GM12865 (cell line): ENCODE results near the gene NDUFA1.
"Not testable (repeated sequence)": the region's sequence is repeated elsewhere in the genome, so short reads cannot be mapped to it uniquely, and the experiment has no call there.

ENCODE experiments used
- DNase-seq: peaks from one replicate; pipeline ENCODE4 v3.0.0; 2010; ENCODE audit warnings: low read depth
- H3K4me3 ChIP-seq: 2 replicates; pipeline ENCODE4 v1.5.1; 2011; ENCODE audit warnings: mild to moderate bottlenecking, low read depth, low read length, control low read depth
- CTCF ChIP-seq: IDR thresholded peaks from 2 replicates; pipeline ENCODE4 v1.5.1; 2011; ENCODE audit warnings: low read length, control low read depth, low read depth, inconsistent platforms; ENCODE audit not compliant: insufficient read depth; ENCODE audit errors: missing control alignments

The NDUFA1 gene

DNA sequence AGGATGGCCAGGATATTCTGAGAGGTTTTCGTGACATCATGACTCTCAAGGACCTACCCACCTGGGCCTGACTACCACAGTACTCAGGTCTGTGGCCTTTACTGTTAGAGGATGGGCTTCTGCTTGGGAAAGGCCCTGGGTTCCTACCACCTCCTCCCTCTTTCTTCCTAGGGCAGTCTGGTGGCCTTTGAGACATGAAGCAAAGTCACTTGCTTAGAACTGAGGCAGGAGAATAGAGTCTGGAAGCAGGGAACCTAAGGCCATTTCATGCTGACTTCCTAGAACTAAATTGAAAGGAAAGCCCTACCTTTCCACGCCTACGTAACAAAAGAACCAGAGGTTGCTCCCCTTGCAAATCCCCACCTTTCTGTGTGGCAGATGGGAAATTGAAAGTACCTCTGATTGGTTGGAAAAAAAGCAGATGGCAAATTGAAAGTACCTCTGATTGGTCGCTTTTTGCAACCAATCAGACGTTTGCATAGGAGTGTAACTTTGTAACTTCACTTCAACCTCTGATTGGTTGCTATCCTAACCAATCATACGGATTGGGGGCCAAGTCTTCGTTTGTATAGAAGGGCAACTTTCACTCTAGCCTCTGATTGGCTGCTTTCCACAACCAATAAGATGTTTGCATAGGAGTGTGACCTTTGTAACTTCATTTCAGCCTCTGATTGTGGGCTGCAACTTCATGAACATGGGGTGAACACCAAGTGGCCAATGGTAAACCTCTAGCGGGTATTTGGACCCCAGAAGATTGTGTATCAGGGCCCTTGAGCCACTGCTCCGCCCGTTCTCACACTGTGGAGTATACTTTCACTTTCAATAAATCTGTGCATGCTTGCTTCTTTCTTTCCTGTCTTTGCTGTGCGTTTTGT lies 14.2 kb downstream of the NDUFA1 start:
- H3K4me3 ChIP-seq = no peak overlapping the region
- peak; percentile 3 for DNase-seq
- TF ChIP-seq CTCF = no peak

DNA sequence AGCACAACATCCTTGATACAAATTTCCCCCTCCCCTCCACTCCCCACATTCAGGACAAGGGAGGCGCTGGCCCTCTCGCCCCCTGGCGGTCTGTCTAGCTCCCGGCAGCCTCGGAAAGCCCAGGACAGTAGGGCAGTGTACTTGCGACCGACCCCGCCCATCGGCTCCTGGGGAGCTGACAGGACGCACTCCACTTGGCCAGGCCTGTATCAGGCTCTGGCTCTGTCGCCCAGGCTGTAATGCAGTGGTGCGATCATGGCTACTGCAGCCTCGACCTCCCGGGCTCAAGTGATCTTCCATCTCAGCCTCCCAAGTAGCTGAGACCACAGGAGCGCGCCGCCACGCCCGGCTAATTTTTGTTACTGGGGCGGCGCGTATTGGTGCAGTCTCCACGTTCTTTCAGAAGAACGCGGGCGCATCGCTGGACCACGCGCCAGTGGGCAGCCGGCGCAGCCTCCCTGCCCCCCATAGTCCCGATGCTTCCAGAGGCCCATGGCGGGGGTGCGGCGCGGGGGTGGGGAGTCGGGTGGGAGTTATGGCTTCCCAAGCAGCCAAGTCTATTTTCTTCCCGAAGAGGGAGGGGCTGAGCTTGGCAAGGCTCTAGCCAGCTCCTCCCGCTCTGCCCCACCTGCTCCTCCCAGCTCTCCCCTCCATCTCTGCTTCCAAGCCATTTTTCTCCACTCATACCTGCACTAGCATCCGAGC lies 16.2 kb downstream of the NDUFA1 start:
- H3K4me3 ChIP-seq = peak overlapping the region; percentile 50
- TF ChIP-seq CTCF = peak; percentile 61
- peak; percentile 70 for DNase-seq

GRCh38 chrX:119890626-119891025 lies 19.0 kb downstream of the NDUFA1 start:
- H3K4me3 ChIP-seq = not testable (repeated sequence)

DNA sequence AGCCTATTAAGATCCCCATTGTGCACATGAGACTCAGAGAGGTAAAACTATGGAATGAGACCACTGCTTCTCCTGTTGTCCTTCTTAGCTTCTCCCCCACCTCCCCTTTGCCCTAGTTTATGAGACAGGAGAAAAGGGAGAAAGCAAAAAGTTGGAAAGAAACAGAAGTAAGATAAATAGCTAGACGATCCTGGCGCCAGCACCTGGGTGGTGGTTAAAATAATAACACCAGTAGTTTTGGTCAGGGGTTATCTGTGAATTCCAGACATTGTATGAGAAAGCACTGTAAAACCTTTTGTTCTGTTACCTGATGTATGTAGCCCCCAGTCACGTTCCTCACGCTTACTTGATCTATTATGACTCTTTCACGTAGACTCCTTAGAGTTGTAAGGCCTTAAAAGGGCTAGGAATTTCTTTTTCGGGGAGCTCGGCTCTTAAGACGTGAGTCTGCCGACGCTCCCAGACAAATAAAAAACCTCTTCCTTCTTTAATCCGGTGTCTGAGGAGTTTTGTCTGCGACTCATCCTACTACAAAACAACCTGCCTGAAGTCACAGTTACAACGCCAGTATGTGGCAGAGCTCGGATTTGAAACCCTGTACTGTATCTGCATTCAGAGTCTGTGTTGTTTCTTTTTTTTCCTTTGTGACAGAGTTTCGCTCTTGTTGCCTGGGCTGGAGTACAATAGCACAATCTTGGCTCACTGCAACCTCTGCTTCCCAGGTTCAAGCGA lies 20.5 kb downstream of the NDUFA1 start:
- not testable (repeated sequence) for DNase-seq, H3K4me3 ChIP-seq

More at GRCh38 chrX:119890626-119891025, 19.0 kb downstream of the NDUFA1 start:
- DNase-seq = not testable (repeated sequence)

GRCh38 chrX:119895843-119896326 lies 24.3 kb downstream of the NDUFA1 start, which contains the start of gene AKAP14:
TSS of gene AKAP14 (plus strand) at chrX:119895893. CDS start at chrX:119903224, 7,331 bp downstream.
- TF ChIP-seq CTCF = no peak
- DNase-seq = no peak
- no peak within 1 kb of the TSS for H3K4me3 ChIP-seq

DNA sequence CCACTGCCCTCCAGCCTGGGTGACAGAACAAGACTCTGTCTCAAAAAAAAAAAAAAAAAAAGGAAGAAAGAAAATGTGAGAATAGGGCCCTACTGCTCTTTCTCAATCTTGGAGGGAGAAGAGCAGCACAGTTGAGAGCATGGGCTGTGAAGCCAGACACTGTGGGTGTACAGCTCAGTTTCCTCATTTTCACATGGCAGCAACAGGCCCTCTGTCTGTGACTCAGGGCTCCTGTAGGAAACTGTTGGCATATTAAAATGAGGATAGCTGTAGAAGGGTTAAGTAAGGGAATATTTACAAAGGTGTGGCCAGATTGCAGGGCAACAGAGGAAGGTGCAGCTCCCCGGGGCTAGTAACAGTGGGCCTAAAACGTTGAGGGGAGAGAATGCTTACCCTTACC lies 27.5 kb downstream of the NDUFA1 start:
- no peak for DNase-seq
- H3K4me3 ChIP-seq = no peak overlapping the region
- TF ChIP-seq CTCF = no peak

DNA sequence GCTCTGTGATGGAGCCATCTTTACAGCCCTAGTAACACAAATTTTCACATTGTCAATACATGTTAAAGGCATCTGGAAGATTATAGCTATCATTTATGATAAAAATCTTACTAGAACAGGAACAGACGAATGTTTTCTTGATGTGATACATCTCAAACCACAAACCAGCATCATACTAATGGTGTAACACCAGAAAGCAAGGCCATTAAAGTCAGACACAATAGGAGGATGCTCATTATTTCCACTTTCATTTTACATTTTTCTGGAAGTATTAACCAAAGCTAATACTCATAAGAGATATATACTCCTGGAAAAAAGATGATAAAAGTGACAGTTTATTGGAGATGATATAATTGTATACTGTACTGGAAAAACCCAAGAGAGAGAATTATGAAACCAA lies 29.3 kb downstream of the NDUFA1 start:
- DNase-seq = no peak
- H3K4me3 ChIP-seq = no peak overlapping the region
- no peak for TF ChIP-seq CTCF
